NCI-H345 (cell line): ENCODE results near the gene ENPP7.

Experiments
- DNase-seq: peaks from one replicate; lab custom pipeline; 2025; lab: John Stamatoyannopoulos, UW

ENPP7 gene

GRCh38 chr17:79778504-79779083 lies 47.9 kb downstream of the ENPP7 start:
- DNase-seq: peak; percentile 62

GRCh38 chr17:79779084-79779529 lies 48.4 kb downstream of the ENPP7 start:
- no peak for DNase-seq

- no peak for DNase-seq
Measured at GRCh38 chr17:79779661-79780365, 49.1 kb downstream of the ENPP7 start.

- no peak for DNase-seq
Measured at GRCh38 chr17:79781012-79781650, 50.4 kb downstream of the ENPP7 start.

- DNase-seq: no peak
Measured at GRCh38 chr17:79781736-79782575, 51.2 kb downstream of the ENPP7 start.

GRCh38 chr17:79783891-79784290 lies 53.1 kb downstream of the ENPP7 start:
- no peak for DNase-seq

GRCh38 chr17:79784353-79785016 lies 53.7 kb downstream of the ENPP7 start:
- DNase-seq: no peak

GRCh38 chr17:79785017-79785899 lies 54.5 kb downstream of the ENPP7 start:
- no peak for DNase-seq

- no peak for DNase-seq
Measured at GRCh38 chr17:79785900-79786810, 55.4 kb downstream of the ENPP7 start.

- DNase-seq: no peak
Measured at GRCh38 chr17:79786930-79787643, 56.3 kb downstream of the ENPP7 start.

GRCh38 chr17:79788455-79788854 lies 57.7 kb downstream of the ENPP7 start:
- no peak for DNase-seq

GRCh38 chr17:79788989-79789942 lies 58.5 kb downstream of the ENPP7 start:
- DNase-seq: no peak

- peak; percentile 17 for DNase-seq
Measured at GRCh38 chr17:79789943-79790804, 59.4 kb downstream of the ENPP7 start.

GRCh38 chr17:79790805-79791734 lies 60.3 kb downstream of the ENPP7 start:
- no peak for DNase-seq

- DNase-seq: no peak
Measured at GRCh38 chr17:79791735-79792161, 61.0 kb downstream of the ENPP7 start.
